ENCODE results near the gene ALMS1.

ALMS1 gene

DNA sequence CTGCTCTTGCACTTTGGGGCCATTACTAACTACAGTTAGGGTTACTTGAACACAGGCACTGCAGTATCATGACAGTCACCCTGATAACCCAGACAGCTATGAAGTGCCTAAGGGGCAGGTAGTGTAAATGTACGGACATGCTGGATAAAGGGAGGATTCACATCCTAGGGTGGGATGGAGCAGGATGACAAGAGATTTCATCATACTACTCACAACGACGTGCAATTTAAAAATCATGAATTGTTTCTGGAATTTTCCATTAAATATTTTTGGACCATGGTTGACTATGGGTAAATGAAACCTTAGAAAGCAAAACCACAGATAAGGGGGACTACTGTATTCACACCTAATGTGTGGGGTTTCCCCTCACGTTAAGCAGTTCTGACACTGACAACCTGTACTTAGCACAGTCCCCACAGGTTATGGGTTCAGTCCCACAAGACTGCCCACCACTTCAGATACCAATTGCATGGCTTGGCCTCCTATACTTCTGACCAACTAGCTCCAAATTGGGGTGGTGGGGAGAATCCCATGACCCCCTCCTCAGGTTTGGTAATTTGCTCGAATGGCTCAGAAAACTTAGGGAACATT lies 180.7 kb downstream of the ALMS1 start:
- no peak overlapping the region for H3K4me2 ChIP-seq (ENCODE audit: low read length)
- H3K79me2 ChIP-seq (ENCODE audit: control insufficient read depth, low read length), result no peaks in the 10 kb centered on the region
- H3K4me3 ChIP-seq (ENCODE audit: low read length), result no peak overlapping the region
- no peaks in the 10 kb centered on the region for H3K9me3 ChIP-seq (ENCODE audit: control insufficient read depth, insufficient read depth, low read length)
- H3K27ac ChIP-seq (ENCODE audit: low read depth, low read length), result no peak overlapping the region
- no peaks in the 10 kb centered on the region for H3K9me2 ChIP-seq (replicated peaks; ENCODE audit: control insufficient read depth, low read length)
- H3K27me3 ChIP-seq (ENCODE audit: control insufficient read depth, low read length), result no peaks in the 10 kb centered on the region
- no peaks in the 10 kb centered on the region for H3F3A ChIP-seq (ENCODE audit: control insufficient read depth, insufficient read depth)
- TF ChIP-seq, protein P1, sequence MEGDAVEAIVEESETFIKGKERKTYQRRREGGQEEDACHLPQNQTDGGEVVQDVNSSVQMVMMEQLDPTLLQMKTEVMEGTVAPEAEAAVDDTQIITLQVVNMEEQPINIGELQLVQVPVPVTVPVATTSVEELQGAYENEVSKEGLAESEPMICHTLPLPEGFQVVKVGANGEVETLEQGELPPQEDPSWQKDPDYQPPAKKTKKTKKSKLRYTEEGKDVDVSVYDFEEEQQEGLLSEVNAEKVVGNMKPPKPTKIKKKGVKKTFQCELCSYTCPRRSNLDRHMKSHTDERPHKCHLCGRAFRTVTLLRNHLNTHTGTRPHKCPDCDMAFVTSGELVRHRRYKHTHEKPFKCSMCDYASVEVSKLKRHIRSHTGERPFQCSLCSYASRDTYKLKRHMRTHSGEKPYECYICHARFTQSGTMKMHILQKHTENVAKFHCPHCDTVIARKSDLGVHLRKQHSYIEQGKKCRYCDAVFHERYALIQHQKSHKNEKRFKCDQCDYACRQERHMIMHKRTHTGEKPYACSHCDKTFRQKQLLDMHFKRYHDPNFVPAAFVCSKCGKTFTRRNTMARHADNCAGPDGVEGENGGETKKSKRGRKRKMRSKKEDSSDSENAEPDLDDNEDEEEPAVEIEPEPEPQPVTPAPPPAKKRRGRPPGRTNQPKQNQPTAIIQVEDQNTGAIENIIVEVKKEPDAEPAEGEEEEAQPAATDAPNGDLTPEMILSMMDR (IDR thresholded peaks at IDR 0.05; ENCODE audit: low read depth, low read length, poor library complexity, severe bottlenecking), result no peak
- TF ChIP-seq EZH2phosphoT487 (IDR thresholded peaks at IDR 0.05; ENCODE audit: borderline replicate concordance, low read length), result no peak
- no peaks in the 10 kb centered on the region for H4K20me1 ChIP-seq (ENCODE audit: control insufficient read depth, insufficient read depth, low read depth, low read length)
- H3K36me3 ChIP-seq (ENCODE audit: control insufficient read depth, low read length), result no peaks in the 10 kb centered on the region
- no peaks in the 10 kb centered on the region for H3K4me1 ChIP-seq (ENCODE audit: control insufficient read depth, low read length)

DNA sequence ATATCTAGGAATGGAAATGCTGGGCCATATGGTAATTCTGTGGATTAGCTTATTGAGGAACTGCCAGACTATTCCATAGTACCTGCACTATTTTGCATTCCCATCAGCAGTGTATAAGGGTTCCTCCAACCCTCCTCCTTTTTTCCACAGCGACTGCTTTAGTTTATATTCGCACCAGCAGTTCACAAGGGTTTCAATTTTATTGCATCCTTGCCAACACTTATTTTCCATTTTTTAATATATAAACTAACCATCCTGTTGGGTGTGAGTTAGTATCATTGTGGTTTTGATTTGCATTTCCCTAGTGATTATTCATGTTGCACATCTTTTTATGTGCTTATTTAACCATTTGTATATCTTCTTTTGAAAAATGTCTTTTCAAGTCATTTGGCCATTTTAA lies 189.6 kb downstream of the ALMS1 start:
- TF ChIP-seq, protein P1 (IDR thresholded peaks at IDR 0.05; ENCODE audit: low read depth, low read length, poor library complexity, severe bottlenecking), result no peak
- no peak for TF ChIP-seq EZH2phosphoT487 (IDR thresholded peaks at IDR 0.05; ENCODE audit: borderline replicate concordance, low read length)
- no peak overlapping the region for H3K4me3 ChIP-seq (ENCODE audit: low read length)
- no peaks in the 10 kb centered on the region for H3K79me2 ChIP-seq (ENCODE audit: control insufficient read depth, low read length)

DNA sequence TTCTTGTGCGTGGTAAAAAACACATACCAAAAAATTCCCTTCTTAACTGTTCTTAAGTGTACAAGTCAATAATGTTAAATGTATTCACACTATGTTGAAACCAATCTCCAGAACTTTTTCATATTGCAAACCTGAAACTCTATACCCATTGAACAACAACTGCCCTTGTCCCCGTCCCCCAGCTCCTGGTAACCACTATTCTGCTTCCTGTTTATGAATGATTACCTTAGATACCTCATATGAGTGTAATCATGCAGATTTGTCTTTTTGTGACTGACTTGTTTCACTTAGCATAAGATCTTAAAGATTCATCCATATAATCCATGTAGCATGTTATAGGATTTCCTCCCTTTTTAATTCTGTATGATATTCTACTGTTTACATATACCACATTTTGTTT lies 196.7 kb downstream of the ALMS1 start:
- no peaks in the 10 kb centered on the region for H3F3A ChIP-seq (ENCODE audit: control insufficient read depth, insufficient read depth)
- H4K20me1 ChIP-seq (ENCODE audit: control insufficient read depth, insufficient read depth, low read depth, low read length), result no peaks in the 10 kb centered on the region
- TF ChIP-seq EZH2phosphoT487 (IDR thresholded peaks at IDR 0.05; ENCODE audit: borderline replicate concordance, low read length), result no peak
- TF ChIP-seq, protein P1 (IDR thresholded peaks at IDR 0.05; ENCODE audit: low read depth, low read length, poor library complexity, severe bottlenecking), result no peak
- H3K79me2 ChIP-seq (ENCODE audit: control insufficient read depth, low read length), result no peaks in the 10 kb centered on the region
- H3K9me2 ChIP-seq (replicated peaks; ENCODE audit: control insufficient read depth, low read length), result no peaks in the 10 kb centered on the region
- no peaks in the 10 kb centered on the region for H3K4me1 ChIP-seq (ENCODE audit: control insufficient read depth, low read length)
- no peak overlapping the region for H3K4me2 ChIP-seq (ENCODE audit: low read length)
- no peak overlapping the region for H3K4me3 ChIP-seq (ENCODE audit: low read length)
- no peak overlapping the region for H3K27ac ChIP-seq (ENCODE audit: low read depth, low read length)
- no peaks in the 10 kb centered on the region for H3K9me3 ChIP-seq (ENCODE audit: control insufficient read depth, insufficient read depth, low read length)
- H3K27me3 ChIP-seq (ENCODE audit: control insufficient read depth, low read length), result no peaks in the 10 kb centered on the region
- peaks cover 3% of the 10 kb centered on the region; the same call in 1 of the 2 replicates for H3K36me3 ChIP-seq (ENCODE audit: control insufficient read depth, low read length)

More for the DNA sequence above, 189.6 kb downstream of the ALMS1 start:
- Histone ChIP-seq H3F3A (ENCODE audit: control insufficient read depth, insufficient read depth) (no peaks in the 10 kb centered on the region), H3K9me3 (ENCODE audit: control insufficient read depth, insufficient read depth, low read length) (no peaks in the 10 kb centered on the region), H4K20me1 (ENCODE audit: control insufficient read depth, insufficient read depth, low read depth, low read length) (no peaks in the 10 kb centered on the region), H3K4me1 (ENCODE audit: control insufficient read depth, low read length) (no peaks in the 10 kb centered on the region), H3K4me2 (ENCODE audit: low read length) (no peak overlapping the region), H3K27me3 (ENCODE audit: control insufficient read depth, low read length) (no peaks in the 10 kb centered on the region), H3K9me2 (replicated peaks; ENCODE audit: control insufficient read depth, low read length) (no peaks in the 10 kb centered on the region), H3K27ac (ENCODE audit: low read depth, low read length) (no peak overlapping the region), H3K36me3 (ENCODE audit: control insufficient read depth, low read length) (peaks cover 7% of the 10 kb centered on the region; the same call in 1 of the 2 replicates)

Measured in DOHH2 (cell line).